B cell (primary cell): ENCODE data around the gene KCTD18. TPM values are rescaled to one million over a fixed set of nuclear protein-coding genes. Genes with fewer than 3 reads are reported as not detected.

Experiments
- ATAC-seq: fragments of 200-7000 bp; cut with Tn5 transposase; one replicate; pipeline ENCODE4 v1.10.0; 2021; ENCODE audit warnings: low read depth, mild to moderate bottlenecking, moderate number of reproducible peaks, moderate library complexity
- CTCF ChIA-PET: fragments of 350-600 bp; sonication (Branson Sonifier 250); formaldehyde crosslinking; loops from one replicate; lab custom pipeline; 2021; ENCODE audit warnings: antibody characterized with exemption, inconsistent platforms; lab: Charles Lee
- POLR2A ChIA-PET: fragments of 350-600 bp; sonication (Branson Sonifier 250); formaldehyde crosslinking; loops from one replicate; lab custom pipeline; 2021; ENCODE audit warnings: antibody characterized with exemption; lab: Charles Lee
- DNase-seq: peaks from one replicate; pipeline ENCODE4 v3.0.0; 2013
- H2AFZ ChIP-seq: 2 replicates; pipeline ENCODE4 v1.6.1; 2012; ENCODE audit warnings: mild to moderate bottlenecking, low read depth, low read length; ENCODE audit not compliant: insufficient read depth, poor library complexity, severe bottlenecking
- H3K27ac ChIP-seq, 2 donors: 1 replicate in 1 of 2; 2 replicates in 1 of 2; pipeline ENCODE4 v1.5.1; 2012 to 2013; ENCODE audit warnings: low read length in 2 of 2, mild to moderate bottlenecking in 2 of 2, moderate library complexity in 1 of 2
- H3K27me3 ChIP-seq, 4 experiments: fragments of 200-600 bp in 1 of 4; sonication (generic) in 1 of 4; replicated peaks in 1 of 4; 1 replicate in 2 of 4; 2 replicates in 2 of 4; pipeline versions ENCODE4 v1.6.1 to v1.7.0; 2013 to 2016; ENCODE audit warnings: low read length in 3 of 4, mild to moderate bottlenecking in 2 of 4, mixed read lengths in 1 of 4, moderate library complexity in 1 of 4; ENCODE audit not compliant: insufficient read depth in 4 of 4, control insufficient read depth in 3 of 4; ENCODE audit errors: control extremely low read depth in 1 of 4
- H3K36me3 ChIP-seq, 2 experiments: replicated peaks in 1 of 2; 1 replicate in 1 of 2; 2 replicates in 1 of 2; pipeline versions ENCODE4 v1.6.1 to v1.7.1; 2013; ENCODE audit warnings: low read length in 1 of 2; ENCODE audit not compliant: insufficient read depth in 2 of 2, control insufficient read depth in 1 of 2; ENCODE audit errors: control extremely low read depth in 1 of 2, extremely low read depth in 1 of 2
- H3K4me1 ChIP-seq, 2 donors: fragments of 200-600 bp in 1 of 2; sonication (generic) in 1 of 2; 1 replicate in 1 of 2; 2 replicates in 1 of 2; pipeline versions ENCODE4 v1.5.1 to v1.6.1; 2013 to 2017; ENCODE audit warnings: low read length in 2 of 2; ENCODE audit not compliant: control insufficient read depth in 2 of 2, insufficient read depth in 2 of 2
- H3K4me2 ChIP-seq: replicated peaks from 2 replicates; pipeline ENCODE3; 2012; ENCODE audit warnings: mild to moderate bottlenecking, low read depth, low read length; ENCODE audit not compliant: poor library complexity, severe bottlenecking
- H3K4me3 ChIP-seq, 5 experiments: fragments of 200-600 bp in 1 of 5; sonication (generic) in 1 of 5; 1 replicate in 3 of 5; 2 replicates in 2 of 5; pipeline versions ENCODE4 v1.5.1 to v1.7.0; 2011 to 2016; ENCODE audit warnings: low read length in 4 of 5, mild to moderate bottlenecking in 4 of 5, low read depth in 2 of 5, control low read depth in 1 of 5, moderate library complexity in 1 of 5; ENCODE audit not compliant: insufficient read depth in 1 of 5; ENCODE audit errors: control extremely low read depth in 1 of 5, extremely low read depth in 1 of 5
- H3K79me2 ChIP-seq: fragments of 200-600 bp; sonication (generic); one replicate; pipeline ENCODE4 v1.6.0; 2016; ENCODE audit warnings: low read length; ENCODE audit not compliant: control insufficient read depth, insufficient read depth
- H3K9ac ChIP-seq: fragments of 200-600 bp; sonication (generic); 2 replicates; pipeline ENCODE4 v1.6.1; 2017; ENCODE audit warnings: mild to moderate bottlenecking, low read length, moderate library complexity
- H3K9me3 ChIP-seq, 3 donors: one replicate each; pipeline versions ENCODE4 v1.6.1 to v1.7.1; 2013; ENCODE audit warnings: low read length in 2 of 3; ENCODE audit not compliant: control insufficient read depth in 2 of 3, insufficient read depth in 1 of 3; ENCODE audit errors: control extremely low read depth in 1 of 3
- H4K20me1 ChIP-seq: 2 replicates; pipeline ENCODE4 v1.6.0; 2012; ENCODE audit warnings: mild to moderate bottlenecking, low read length; ENCODE audit not compliant: insufficient read depth, control insufficient read depth, poor library complexity, severe bottlenecking
- H3K27ac Mint-ChIP-seq: one replicate; pipeline ENCODE4 v1.8.0; 2021; ENCODE audit warnings: mixed read lengths
- H3K27me3 Mint-ChIP-seq: one replicate; pipeline ENCODE4 v1.8.0; 2021; ENCODE audit warnings: mixed read lengths
- H3K4me1 Mint-ChIP-seq: one replicate; pipeline ENCODE4 v1.8.0; 2021; ENCODE audit warnings: mixed read lengths
- H3K4me3 Mint-ChIP-seq: one replicate; pipeline ENCODE4 v1.8.0; 2021; ENCODE audit warnings: mixed read lengths
- H3K9me3 Mint-ChIP-seq: one replicate; pipeline ENCODE4 v1.8.0; 2022; ENCODE audit warnings: mixed read lengths; ENCODE audit not compliant: insufficient read depth
- EZH2 ChIP-seq: IDR thresholded peaks from 2 replicates; pipeline ENCODE4 v1.6.1; 2012; ENCODE audit warnings: borderline replicate concordance, low read depth, mild to moderate bottlenecking, moderate library complexity, low read length; ENCODE audit not compliant: insufficient read depth, poor library complexity, severe bottlenecking
- WGBS: methylation state at CpG from one replicate; pipeline ENCODE4 v1.1.5; 2013; ENCODE audit warnings: missing lambda C conversion rate; ENCODE audit not compliant: insufficient coverage; 5-methylcytosine and 5-hydroxymethylcytosine counted together
- intact Hi-C: fragments of 100-400 bp; cut with micrococcal nuclease; formaldehyde crosslinking; loops from one replicate; pipeline ENCODE4 v1.10.0; 2022
- polyA plus RNA-seq: library from polyadenylated mRNA; depleted of rRNA; stranded (reverse); fragments of >200 nt; gene quantifications from 2 replicates; pipeline ENCODE4 v1.2.3, GENCODE V29; 2012
- total RNA-seq, 2 donors: library from RNA; stranded (reverse); fragments of 120-200 nt in 1 of 2; gene quantifications; 1 replicate in 1 of 2; 2 replicates in 1 of 2; pipeline versions ENCODE4 v1.2.3 to v1.2.4, GENCODE V29; 2013 to 2022
- TF ChIP-seq, protein P1 (sequence below): fragments of 200-600 bp; IDR thresholded peaks from one replicate; pipeline ENCODE4 v1.8.0; 2022; ENCODE audit warnings: antibody characterized with exemption, mild to moderate bottlenecking

Gene KCTD18
- total and polyA plus RNA-seq, 2 donors (not counting 1 experiment from before 2014, with no cell fraction given) = 15.3 to 20.2 TPM

DNA sequence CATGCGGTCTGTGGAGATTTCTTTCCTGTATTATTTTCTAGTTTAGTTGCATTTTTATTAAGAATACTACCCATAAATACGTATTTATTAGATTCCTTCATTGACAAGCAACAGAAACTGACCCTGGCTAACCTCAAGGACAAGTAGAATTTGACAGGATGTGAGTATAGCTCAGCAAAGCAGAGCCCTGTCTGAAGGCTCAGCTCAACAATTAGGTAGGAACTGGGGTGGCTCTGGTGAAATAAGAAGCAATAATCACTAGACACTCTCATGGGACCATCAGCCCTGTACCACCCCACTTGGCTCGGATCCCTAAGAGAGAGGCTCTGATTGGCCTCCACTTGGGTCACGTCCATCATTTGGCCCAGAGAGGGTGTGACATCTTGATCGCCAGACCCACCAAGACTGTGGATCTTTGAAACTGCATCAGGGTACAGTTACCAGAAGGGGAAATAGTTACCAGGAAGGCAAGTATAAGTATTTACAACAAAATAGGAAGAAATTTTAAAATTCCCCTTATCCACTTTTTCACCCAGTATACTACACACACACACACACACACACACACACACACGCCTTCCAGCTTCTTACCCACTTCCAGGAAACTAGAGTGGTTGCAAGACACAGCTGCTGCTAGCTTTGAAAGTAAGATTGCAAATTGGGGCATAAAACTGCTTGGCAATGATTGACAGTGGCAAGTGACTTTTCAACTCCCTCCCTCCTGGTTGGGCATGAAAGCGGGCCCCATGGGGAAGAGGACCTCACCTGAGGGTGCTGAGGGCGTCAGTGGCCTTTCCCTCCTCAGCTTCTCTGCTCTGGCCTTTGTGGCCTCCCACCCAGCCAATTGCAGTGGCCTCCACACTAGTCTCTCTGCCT, 41.8 kb downstream of the KCTD18 start:
- Mint-ChIP-seq H3K4me1 (peaks cover 30% of the 10 kb centered on the region), H3K27ac (peak overlapping the region; percentile 51), H3K9me3 (no peaks in the 10 kb centered on the region), H3K27me3 (no peaks in the 10 kb centered on the region), H3K4me3 (no peak overlapping the region)
- DNase-seq (no peak), ATAC-seq (no peak)
- no peaks in the 10 kb centered on the region for H3K9me3 ChIP-seq
- POLR2A ChIA-PET = no interaction called here
- peaks cover 10% of the 10 kb centered on the region in 2 donors for H3K4me1 ChIP-seq
- TF ChIP-seq, protein P1, sequence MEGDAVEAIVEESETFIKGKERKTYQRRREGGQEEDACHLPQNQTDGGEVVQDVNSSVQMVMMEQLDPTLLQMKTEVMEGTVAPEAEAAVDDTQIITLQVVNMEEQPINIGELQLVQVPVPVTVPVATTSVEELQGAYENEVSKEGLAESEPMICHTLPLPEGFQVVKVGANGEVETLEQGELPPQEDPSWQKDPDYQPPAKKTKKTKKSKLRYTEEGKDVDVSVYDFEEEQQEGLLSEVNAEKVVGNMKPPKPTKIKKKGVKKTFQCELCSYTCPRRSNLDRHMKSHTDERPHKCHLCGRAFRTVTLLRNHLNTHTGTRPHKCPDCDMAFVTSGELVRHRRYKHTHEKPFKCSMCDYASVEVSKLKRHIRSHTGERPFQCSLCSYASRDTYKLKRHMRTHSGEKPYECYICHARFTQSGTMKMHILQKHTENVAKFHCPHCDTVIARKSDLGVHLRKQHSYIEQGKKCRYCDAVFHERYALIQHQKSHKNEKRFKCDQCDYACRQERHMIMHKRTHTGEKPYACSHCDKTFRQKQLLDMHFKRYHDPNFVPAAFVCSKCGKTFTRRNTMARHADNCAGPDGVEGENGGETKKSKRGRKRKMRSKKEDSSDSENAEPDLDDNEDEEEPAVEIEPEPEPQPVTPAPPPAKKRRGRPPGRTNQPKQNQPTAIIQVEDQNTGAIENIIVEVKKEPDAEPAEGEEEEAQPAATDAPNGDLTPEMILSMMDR = no peak
- no peak for TF ChIP-seq EZH2
- H3K9ac ChIP-seq = no peak overlapping the region
- H3K27me3 ChIP-seq = no peaks in the 10 kb centered on the region
- intact Hi-C loops = no loop called here
- H4K20me1 ChIP-seq = no peaks in the 10 kb centered on the region
- H3K27ac ChIP-seq = no peak overlapping the region
- CTCF ChIA-PET = interaction anchor here (1.0 to 1.1 kb wide), 3 partner anchors 16 to 494 kb away, joined by 3 to 6 read pairs (median 3); no protein-coding TSS in a partner anchor
- no peak overlapping the region for H3K4me3 ChIP-seq
- no peaks in the 10 kb centered on the region for H3K36me3 ChIP-seq
- H3K4me2 ChIP-seq = no peak overlapping the region
- no peaks in the 10 kb centered on the region for H3K79me2 ChIP-seq
- WGBS = 78% methylated on average over 3 of the region's 8 CpGs
- H2AFZ ChIP-seq = no peak overlapping the region
